C4-2B (cell line): ENCODE data around the gene SMTNL2.
"Not testable (repeated sequence)": the region's sequence is repeated elsewhere in the genome, so short reads cannot be mapped to it uniquely, and the experiment has no call there.

Experiments
- H3K27ac ChIP-seq: fragments of 450-650 bp; 2 replicates; pipeline ENCODE4 v1.5.1; 2017
- CTCF ChIP-seq: fragments of 450-650 bp; conservative IDR thresholded peaks from 2 replicates; pipeline ENCODE4 v1.5.1; 2017; ENCODE audit warnings: mild to moderate bottlenecking
- ZFX ChIP-seq: fragments of 450-650 bp; IDR thresholded peaks from 2 replicates; pipeline ENCODE4 v1.6.1; 2017

The SMTNL2 gene

GRCh38 chr17:4587195-4587594, 2.9 kb downstream of the SMTNL2 start:
- no peak overlapping the region for H3K27ac ChIP-seq
- TF ChIP-seq ZFX (no peak), CTCF (no peak)

DNA sequence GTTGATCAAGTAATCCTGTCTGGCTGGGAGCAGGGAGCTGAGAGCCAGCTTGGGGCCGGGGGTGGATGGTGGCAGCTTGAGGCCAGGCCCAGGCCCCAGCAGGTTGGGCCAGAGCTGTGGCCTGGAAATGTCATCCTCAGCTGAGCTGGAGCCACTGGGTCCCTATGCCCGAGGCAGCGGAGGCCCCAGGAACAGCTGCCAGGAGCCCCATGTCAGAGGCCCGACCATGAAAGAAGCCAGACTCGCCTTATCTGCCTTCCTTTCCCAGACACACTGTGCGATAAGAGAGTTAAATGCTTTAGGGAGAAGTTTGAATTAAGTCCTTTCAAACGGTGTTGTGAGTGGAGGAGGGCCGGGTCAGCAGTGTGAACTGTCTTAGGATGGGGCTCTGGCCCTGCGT, 3.5 kb downstream of the SMTNL2 start:
- no peak overlapping the region for H3K27ac ChIP-seq
- TF ChIP-seq CTCF (no peak), ZFX (no peak)

DNA sequence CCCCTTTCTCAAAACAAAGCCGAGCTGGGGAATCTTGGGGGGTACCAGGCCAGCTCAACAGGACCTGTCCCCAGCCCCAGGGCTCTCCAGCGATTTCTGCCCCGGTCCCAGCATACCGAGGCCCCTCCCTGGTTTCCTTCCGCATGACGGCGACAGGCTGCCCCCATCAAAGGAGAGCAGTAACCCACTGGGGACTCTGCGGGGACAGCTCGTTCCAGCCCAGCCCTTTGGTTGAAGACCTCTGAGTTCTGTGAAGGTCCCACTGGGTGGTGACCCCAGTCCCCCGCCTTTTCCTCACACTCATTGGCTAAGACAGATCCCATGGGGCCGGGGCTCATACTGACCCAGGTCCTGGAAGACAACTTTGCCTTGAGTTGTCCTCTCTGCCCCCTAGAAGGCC, 4.1 kb downstream of the SMTNL2 start:
- no peak overlapping the region for H3K27ac ChIP-seq
- no peak for TF ChIP-seq CTCF
- TF ChIP-seq ZFX = no peak

- H3K27ac ChIP-seq = no peak overlapping the region
- no peak for TF ChIP-seq ZFX
- TF ChIP-seq CTCF = no peak
Measured at GRCh38 chr17:4588898-4589625, 4.7 kb downstream of the SMTNL2 start.

DNA sequence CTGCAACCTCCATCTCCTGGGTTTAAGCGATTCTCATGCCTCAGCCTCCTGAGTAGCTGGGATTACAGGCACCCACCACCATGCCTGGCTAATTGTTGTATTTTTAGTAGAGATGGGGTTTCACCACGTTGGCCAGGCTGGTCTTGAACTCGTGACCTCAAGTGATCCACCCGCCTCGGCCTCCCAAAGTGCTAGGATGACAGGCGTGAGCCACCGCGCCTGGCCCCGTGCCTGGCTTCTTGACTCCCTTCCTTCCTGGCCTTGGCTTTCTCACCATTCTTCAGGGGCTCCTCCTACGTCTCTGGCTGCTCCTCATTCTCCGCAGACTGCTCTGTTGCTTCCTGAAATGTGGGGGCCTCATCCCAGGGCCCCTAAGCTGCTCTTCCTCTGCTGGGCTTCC, 5.7 kb downstream of the SMTNL2 start:
- H3K27ac ChIP-seq = not testable (repeated sequence)

GRCh38 chr17:4590981-4591453, 6.7 kb downstream of the SMTNL2 start:
- H3K27ac ChIP-seq = no peak overlapping the region
- no peak for TF ChIP-seq CTCF
- no peak for TF ChIP-seq ZFX

- TF ChIP-seq ZFX = no peak
- TF ChIP-seq CTCF = no peak
- H3K27ac ChIP-seq = no peak overlapping the region
Measured at GRCh38 chr17:4591529-4591928, 7.2 kb downstream of the SMTNL2 start.

GRCh38 chr17:4592240-4593005, 8.1 kb downstream of the SMTNL2 start:
- TF ChIP-seq ZFX (no peak), CTCF (no peak)
- H3K27ac ChIP-seq = no peak overlapping the region
